Measurements from ENCODE around the gene KRT34.

Gene KRT34

DNA sequence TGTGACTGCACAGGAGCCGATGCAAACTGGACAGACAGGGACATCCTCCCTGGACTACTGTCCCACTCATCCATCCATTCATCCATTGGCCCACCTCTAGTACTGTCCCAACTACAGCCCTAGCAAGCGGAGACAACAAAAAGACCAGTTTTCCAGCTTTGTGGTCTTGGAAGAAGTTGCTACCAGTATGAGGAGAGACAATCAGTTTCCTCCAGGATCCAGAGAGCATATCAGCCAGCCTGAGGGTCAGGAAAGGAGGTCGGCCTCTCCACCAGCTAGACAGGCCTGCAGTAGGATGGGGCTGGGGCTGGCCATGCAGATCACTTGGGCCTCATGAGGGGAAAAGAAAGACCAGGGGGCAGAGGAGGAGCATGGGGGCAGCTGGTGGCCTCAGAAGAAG, 48.3 kb downstream of the KRT34 start:
- no peak for DNase-seq
- Histone ChIP-seq H3K14ac (ENCODE audit: low read length in 2 of 2) (no peak overlapping the region), H3K23ac (ENCODE audit: low read length in 2 of 2) (no peak overlapping the region), H3K27ac (ENCODE audit: low read length, poor library complexity, severe bottlenecking) (no peak overlapping the region), H3K4me1 (ENCODE audit: control insufficient read depth, insufficient read depth, low read depth, low read length) (peaks cover 12% of the 10 kb centered on the region), H2BK5ac (ENCODE audit: low read depth, low read length, poor library complexity, severe bottlenecking) (no peak overlapping the region), H2AFZ (ENCODE audit: low read depth, low read length) (no peak overlapping the region), H4K8ac (ENCODE audit: low read length) (no peak overlapping the region), H3K9me3 (ENCODE audit: control insufficient read depth, low read length) (no peaks in the 10 kb centered on the region), H3K27me3 (ENCODE audit: control insufficient read depth in 1 of 2, insufficient read depth in 1 of 2, low read length in 2 of 2) (peaks cover 0 to 29% of the 10 kb centered on the region in 2 experiments), H3K18ac (ENCODE audit: low read depth in 1 of 2, low read length in 2 of 2) (no peak overlapping the region), H3K4ac (ENCODE audit: low read depth in 1 of 2, low read length in 2 of 2) (no peak overlapping the region), H3K4me3 (ENCODE audit: insufficient read depth in 1 of 2, low read depth in 1 of 2, low read length in 2 of 2) (no peak overlapping the region), H2BK15ac (ENCODE audit: low read depth, poor library complexity, severe bottlenecking) (no peak overlapping the region), H3K9ac (ENCODE audit: low read length) (no peak overlapping the region), H2AK5ac (ENCODE audit: low read length, severe bottlenecking) (no peak overlapping the region), H3K79me1 (replicated peaks; ENCODE audit: low read length, poor library complexity, severe bottlenecking) (no peaks in the 10 kb centered on the region), H4K91ac (ENCODE audit: low read length) (no peak overlapping the region), H2BK120ac (ENCODE audit: low read depth, low read length) (no peak overlapping the region), H3K4me2 (ENCODE audit: low read length, poor library complexity, severe bottlenecking) (no peak overlapping the region), H2BK12ac (ENCODE audit: low read length in 2 of 2) (no peak overlapping the region), H3K36me3 (ENCODE audit: control insufficient read depth in 1 of 2, insufficient read depth in 2 of 2, low read depth in 1 of 2, low read length in 2 of 2) (no peaks in the 10 kb centered on the region)
- 92% methylated on average over 3 of the region's 3 CpGs for WGBS

DNA sequence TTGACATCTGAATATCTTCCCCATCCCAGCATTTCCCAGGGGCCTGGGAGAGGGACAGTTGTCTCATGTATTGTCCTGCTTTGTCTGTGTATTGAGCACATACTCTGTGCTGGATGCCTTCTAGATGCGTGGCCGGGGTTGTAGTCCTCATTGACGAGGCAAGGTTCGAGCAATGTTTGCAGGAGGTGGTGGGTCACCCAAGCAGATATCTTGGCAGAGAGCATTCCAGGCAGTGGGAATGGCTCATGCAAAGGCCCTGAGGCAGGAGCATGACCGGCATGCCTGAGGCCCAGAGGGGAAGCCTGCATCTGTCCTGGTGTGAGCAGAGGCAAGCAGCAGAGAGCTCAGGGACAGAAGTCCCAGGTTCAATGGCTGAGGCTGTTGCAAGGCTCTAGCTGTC, 49.0 kb downstream of the KRT34 start:
- WGBS, result 96% methylated on average over 5 of the region's 5 CpGs

DNA sequence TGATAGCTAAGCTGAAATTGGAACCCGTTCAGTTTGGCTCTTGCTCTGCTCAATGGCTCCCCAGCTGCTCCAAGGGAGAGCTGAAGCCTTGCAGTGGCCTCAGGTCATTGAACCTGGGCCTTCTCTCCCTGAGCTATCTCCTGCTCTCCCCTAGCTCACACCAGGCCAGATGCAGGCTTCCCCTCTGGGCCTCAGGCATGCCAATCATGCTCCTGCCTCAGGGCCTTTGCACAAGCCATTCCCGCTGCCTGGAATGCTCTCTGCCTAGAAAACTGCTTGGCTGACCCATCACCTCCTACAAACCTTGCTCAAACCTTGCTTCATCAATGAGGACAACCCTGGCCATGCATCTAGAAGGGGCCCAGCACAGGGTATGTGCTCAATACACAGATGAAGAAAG, 49.9 kb downstream of the KRT34 start:
- no peak overlapping the region for H2BK120ac ChIP-seq (ENCODE audit: low read depth, low read length)
- whole genome bisulfite sequencing, result 60% methylated on average over 2 of the region's 2 CpGs
- no peak overlapping the region for H3K4me3 ChIP-seq (ENCODE audit: insufficient read depth in 1 of 2, low read depth in 1 of 2, low read length in 2 of 2)
- no peak overlapping the region for H3K14ac ChIP-seq (ENCODE audit: low read length in 2 of 2)
- H4K8ac ChIP-seq (ENCODE audit: low read length), result no peak overlapping the region
- no peak overlapping the region for H3K9ac ChIP-seq (ENCODE audit: low read length)
- H3K23ac ChIP-seq (ENCODE audit: low read length in 2 of 2), result no peak overlapping the region
- peaks cover 0 to 29% of the 10 kb centered on the region in 2 experiments for H3K27me3 ChIP-seq (ENCODE audit: control insufficient read depth in 1 of 2, insufficient read depth in 1 of 2, low read length in 2 of 2)
- H3K4me1 ChIP-seq (ENCODE audit: control insufficient read depth, insufficient read depth, low read depth, low read length), result peaks cover 17% of the 10 kb centered on the region
- H2AK5ac ChIP-seq (ENCODE audit: low read length, severe bottlenecking), result no peak overlapping the region
- no peaks in the 10 kb centered on the region for H3K36me3 ChIP-seq (ENCODE audit: control insufficient read depth in 1 of 2, insufficient read depth in 2 of 2, low read depth in 1 of 2, low read length in 2 of 2)
- no peak overlapping the region for H3K4ac ChIP-seq (ENCODE audit: low read depth in 1 of 2, low read length in 2 of 2)
- DNase-seq, result no peak
- no peak overlapping the region for H2BK5ac ChIP-seq (ENCODE audit: low read depth, low read length, poor library complexity, severe bottlenecking)
- no peak overlapping the region for H3K4me2 ChIP-seq (ENCODE audit: low read length, poor library complexity, severe bottlenecking)
- no peak overlapping the region for H4K91ac ChIP-seq (ENCODE audit: low read length)
- H2BK12ac ChIP-seq (ENCODE audit: low read length in 2 of 2), result no peak overlapping the region
- no peak overlapping the region for H2BK15ac ChIP-seq (ENCODE audit: low read depth, poor library complexity, severe bottlenecking)
- no peak overlapping the region for H3K18ac ChIP-seq (ENCODE audit: low read depth in 1 of 2, low read length in 2 of 2)
- H3K79me1 ChIP-seq (replicated peaks; ENCODE audit: low read length, poor library complexity, severe bottlenecking), result no peaks in the 10 kb centered on the region
- no peak overlapping the region for H3K27ac ChIP-seq (ENCODE audit: low read length, poor library complexity, severe bottlenecking)
- H3K9me3 ChIP-seq (ENCODE audit: control insufficient read depth, low read length), result no peaks in the 10 kb centered on the region
- no peak overlapping the region for H2AFZ ChIP-seq (ENCODE audit: low read depth, low read length)

More for the DNA sequence above, 49.0 kb downstream of the KRT34 start:
- no peak overlapping the region for H3K18ac ChIP-seq (ENCODE audit: low read depth in 1 of 2, low read length in 2 of 2)
- H3K79me1 ChIP-seq (replicated peaks; ENCODE audit: low read length, poor library complexity, severe bottlenecking), result no peaks in the 10 kb centered on the region
- no peak overlapping the region for H2AFZ ChIP-seq (ENCODE audit: low read depth, low read length)
- H2BK120ac ChIP-seq (ENCODE audit: low read depth, low read length), result no peak overlapping the region
- H3K9me3 ChIP-seq (ENCODE audit: control insufficient read depth, low read length), result no peaks in the 10 kb centered on the region
- no peak overlapping the region for H4K8ac ChIP-seq (ENCODE audit: low read length)
- peaks cover 13% of the 10 kb centered on the region for H3K4me1 ChIP-seq (ENCODE audit: control insufficient read depth, insufficient read depth, low read depth, low read length)
- H3K4me2 ChIP-seq (ENCODE audit: low read length, poor library complexity, severe bottlenecking), result no peak overlapping the region
- no peak overlapping the region for H2AK5ac ChIP-seq (ENCODE audit: low read length, severe bottlenecking)
- H3K27me3 ChIP-seq (ENCODE audit: control insufficient read depth in 1 of 2, insufficient read depth in 1 of 2, low read length in 2 of 2), result peaks cover 0 to 29% of the 10 kb centered on the region in 2 experiments
- H3K36me3 ChIP-seq (ENCODE audit: control insufficient read depth in 1 of 2, insufficient read depth in 2 of 2, low read depth in 1 of 2, low read length in 2 of 2), result no peaks in the 10 kb centered on the region
- H3K23ac ChIP-seq (ENCODE audit: low read length in 2 of 2), result no peak overlapping the region
- no peak for DNase-seq
- H2BK15ac ChIP-seq (ENCODE audit: low read depth, poor library complexity, severe bottlenecking), result no peak overlapping the region
- no peak overlapping the region for H3K9ac ChIP-seq (ENCODE audit: low read length)
- H3K4ac ChIP-seq (ENCODE audit: low read depth in 1 of 2, low read length in 2 of 2), result no peak overlapping the region
- no peak overlapping the region for H2BK5ac ChIP-seq (ENCODE audit: low read depth, low read length, poor library complexity, severe bottlenecking)
- H3K27ac ChIP-seq (ENCODE audit: low read length, poor library complexity, severe bottlenecking), result no peak overlapping the region
- H2BK12ac ChIP-seq (ENCODE audit: low read length in 2 of 2), result no peak overlapping the region
- H3K14ac ChIP-seq (ENCODE audit: low read length in 2 of 2), result peak overlapping the region in 1 of 2 experiments; percentile 18
- no peak overlapping the region for H4K91ac ChIP-seq (ENCODE audit: low read length)
- H3K4me3 ChIP-seq (ENCODE audit: insufficient read depth in 1 of 2, low read depth in 1 of 2, low read length in 2 of 2), result peak overlapping the region in 1 of 2 experiments; percentile 9

DNA sequence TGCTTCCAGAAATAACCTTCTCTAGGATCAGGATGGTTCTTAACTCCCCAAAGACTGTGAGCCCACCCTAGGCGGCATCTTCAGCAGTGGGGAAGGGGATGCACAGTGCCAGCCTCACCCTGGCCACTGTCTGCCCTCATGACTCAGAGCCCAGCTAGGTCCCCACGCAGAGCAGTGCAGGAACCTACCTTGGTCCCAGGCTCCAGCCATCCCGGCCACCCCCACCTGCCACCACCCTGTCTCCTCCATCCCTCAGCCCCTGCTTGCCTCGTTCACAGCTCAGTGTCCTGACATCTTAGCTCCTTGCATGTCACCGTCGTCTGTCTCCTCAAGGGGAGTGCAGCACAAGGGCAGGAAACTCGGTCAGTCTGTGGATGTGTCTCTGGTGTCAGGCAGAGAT, 50.5 kb downstream of the KRT34 start:
- Histone ChIP-seq H3K14ac (ENCODE audit: low read length in 2 of 2) (no peak overlapping the region), H3K9me3 (ENCODE audit: control insufficient read depth, low read length) (no peaks in the 10 kb centered on the region), H3K27me3 (ENCODE audit: control insufficient read depth in 1 of 2, insufficient read depth in 1 of 2, low read length in 2 of 2) (peaks cover 0 to 29% of the 10 kb centered on the region in 2 experiments), H3K9ac (ENCODE audit: low read length) (no peak overlapping the region), H3K23ac (ENCODE audit: low read length in 2 of 2) (no peak overlapping the region), H3K27ac (ENCODE audit: low read length, poor library complexity, severe bottlenecking) (no peak overlapping the region), H3K4ac (ENCODE audit: low read depth in 1 of 2, low read length in 2 of 2) (no peak overlapping the region), H2BK120ac (ENCODE audit: low read depth, low read length) (no peak overlapping the region), H3K36me3 (ENCODE audit: control insufficient read depth in 1 of 2, insufficient read depth in 2 of 2, low read depth in 1 of 2, low read length in 2 of 2) (no peaks in the 10 kb centered on the region), H2BK12ac (ENCODE audit: low read length in 2 of 2) (no peak overlapping the region), H3K4me1 (ENCODE audit: control insufficient read depth, insufficient read depth, low read depth, low read length) (peaks cover 17% of the 10 kb centered on the region), H3K18ac (ENCODE audit: low read depth in 1 of 2, low read length in 2 of 2) (no peak overlapping the region), H2AK5ac (ENCODE audit: low read length, severe bottlenecking) (no peak overlapping the region), H4K91ac (ENCODE audit: low read length) (no peak overlapping the region), H2BK5ac (ENCODE audit: low read depth, low read length, poor library complexity, severe bottlenecking) (no peak overlapping the region), H3K79me1 (replicated peaks; ENCODE audit: low read length, poor library complexity, severe bottlenecking) (no peaks in the 10 kb centered on the region), H3K4me3 (ENCODE audit: insufficient read depth in 1 of 2, low read depth in 1 of 2, low read length in 2 of 2) (no peak overlapping the region), H3K4me2 (ENCODE audit: low read length, poor library complexity, severe bottlenecking) (no peak overlapping the region), H4K8ac (ENCODE audit: low read length) (no peak overlapping the region), H2AFZ (ENCODE audit: low read depth, low read length) (no peak overlapping the region), H2BK15ac (ENCODE audit: low read depth, poor library complexity, severe bottlenecking) (no peak overlapping the region)
- DNase-seq, result no peak
- 84% methylated on average over 7 of the region's 7 CpGs for WGBS

All from mesenchymal stem cell (in vitro differentiated cells and primary cell).